HG02678 (cell line): ENCODE data around the gene TM7SF2.

Experiments
- ATAC-seq: cut with Tn5 transposase; IDR thresholded peaks from one replicate; pipeline ENCODE4 v1.9.1; 2021; ENCODE audit warnings: mild to moderate bottlenecking, moderate library complexity; ENCODE audit not compliant: unreplicated experiment

The TM7SF2 gene

DNA sequence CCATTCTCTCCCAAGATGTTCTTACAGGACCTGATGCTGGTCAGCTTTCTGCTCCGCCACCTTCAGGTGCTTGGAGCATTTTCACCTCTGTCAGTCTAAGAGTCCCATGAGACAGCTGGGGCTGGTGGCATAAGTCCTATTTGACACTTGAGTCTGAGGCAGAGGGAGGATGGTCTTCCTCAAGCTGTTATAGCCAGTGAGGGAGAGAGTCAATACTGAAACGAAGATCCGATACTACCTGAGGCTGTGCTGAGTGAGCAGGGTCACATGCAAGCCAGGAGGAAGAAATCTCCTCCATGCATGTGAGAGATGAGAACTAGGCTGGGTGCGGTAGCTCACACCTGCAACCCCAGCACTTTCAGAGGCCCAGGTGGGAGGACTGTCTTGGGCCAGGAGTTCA is 22.1 kb upstream of the TM7SF2 start:
- no peak for ATAC-seq

DNA sequence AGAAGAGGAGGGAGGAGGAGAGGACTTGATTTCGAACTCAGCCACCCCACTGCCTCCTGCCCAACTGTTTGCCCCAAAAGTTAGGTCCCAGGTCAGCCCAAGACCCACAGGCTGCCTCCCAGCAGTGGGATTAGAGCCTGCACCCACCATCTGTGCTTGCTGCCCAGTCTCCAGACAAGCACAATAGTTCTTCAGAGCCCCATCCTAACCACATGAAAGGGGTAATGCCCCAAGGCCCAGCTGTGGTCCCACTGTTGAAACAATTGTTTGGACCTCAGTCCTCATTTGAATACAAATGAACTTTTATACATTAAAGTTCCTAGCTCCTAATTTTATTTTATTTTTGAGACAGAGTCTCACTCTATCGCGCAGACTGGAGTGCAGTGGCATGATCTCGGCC is 21.0 kb upstream of the TM7SF2 start:
- no peak for ATAC-seq

DNA sequence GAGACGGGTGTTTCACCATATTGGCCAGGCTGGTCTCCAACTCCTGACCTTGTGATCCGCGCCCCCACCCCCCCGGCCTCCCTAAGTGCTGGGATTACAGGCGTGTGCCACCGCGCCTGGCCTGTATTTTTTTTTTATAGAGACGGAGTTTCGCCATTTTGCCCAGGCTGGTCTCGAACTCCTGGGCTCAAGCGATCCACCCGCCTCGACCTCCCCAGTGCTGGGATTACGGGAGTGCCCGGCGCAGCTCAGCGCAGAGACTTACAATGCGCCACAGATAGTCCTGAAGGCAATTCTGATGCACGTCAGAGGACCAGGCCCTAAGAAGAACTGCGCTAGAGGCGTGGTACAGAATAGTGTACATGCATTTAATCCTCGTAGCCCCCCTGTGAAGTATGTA is 16.2 kb upstream of the TM7SF2 start:
- ATAC-seq = no peak

DNA sequence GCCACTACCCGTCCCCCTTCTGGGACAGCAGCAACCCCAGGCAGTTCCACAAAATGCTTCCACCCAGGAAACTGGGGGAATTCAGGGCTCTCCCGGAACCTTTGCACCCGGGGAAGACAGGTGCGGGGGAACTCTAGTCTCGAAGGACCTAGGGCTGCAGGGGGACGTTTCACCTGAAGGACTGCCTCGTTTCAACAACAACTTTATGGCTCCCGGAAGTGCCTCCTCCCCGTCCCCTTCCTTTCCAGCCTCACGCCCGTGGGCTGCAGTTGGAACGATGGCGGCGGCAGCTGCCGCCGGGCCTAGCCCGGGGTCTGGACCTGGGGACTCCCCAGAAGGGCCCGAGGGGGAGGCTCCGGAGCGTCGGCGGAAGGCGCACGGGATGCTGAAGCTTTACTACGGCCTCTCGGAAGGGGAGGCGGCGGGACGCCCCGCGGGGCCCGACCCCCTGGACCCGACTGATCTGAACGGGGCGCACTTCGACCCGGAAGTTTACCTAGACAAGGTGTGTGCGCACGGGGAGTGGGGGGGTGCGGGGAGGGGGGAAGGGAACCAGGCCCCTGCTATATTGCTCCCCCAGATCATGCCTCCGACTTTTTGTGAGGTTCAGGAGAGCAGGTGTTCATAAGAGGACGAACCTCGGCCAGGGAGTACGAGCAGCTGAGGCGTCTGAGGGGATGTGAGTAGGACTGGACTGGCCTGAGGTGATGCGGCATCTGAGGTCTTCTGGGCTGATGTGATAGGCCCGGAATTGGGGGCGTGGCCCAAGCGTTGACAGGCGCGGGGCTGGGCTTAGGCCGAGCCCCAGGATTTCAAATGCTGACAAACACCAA is 15.5 kb upstream of the TM7SF2 start, which contains the start of gene VPS51:
VPS51 (plus strand) TSS at position 241 of the 833 bp plus-strand sequence; CDS start at position 278, 37 bp downstream.
- peak; percentile 74 for ATAC-seq

DNA sequence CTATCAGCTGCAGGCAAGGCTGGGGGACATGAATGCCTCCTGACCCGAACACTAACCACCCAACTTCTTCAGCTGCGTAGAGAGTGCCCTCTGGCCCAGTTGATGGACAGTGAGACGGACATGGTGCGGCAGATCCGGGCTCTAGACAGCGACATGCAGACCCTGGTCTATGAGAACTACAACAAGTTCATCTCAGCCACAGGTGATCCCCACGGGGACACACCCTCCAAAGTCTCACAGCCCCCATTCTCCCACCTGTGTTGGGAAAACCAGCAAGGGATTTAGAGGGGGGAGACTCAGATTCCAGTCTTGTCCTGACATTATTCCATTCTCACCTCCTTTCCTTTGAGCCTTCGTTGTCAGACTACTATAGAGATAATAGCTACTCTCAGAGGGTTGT is 14.7 kb upstream of the TM7SF2 start:
- no peak for ATAC-seq

DNA sequence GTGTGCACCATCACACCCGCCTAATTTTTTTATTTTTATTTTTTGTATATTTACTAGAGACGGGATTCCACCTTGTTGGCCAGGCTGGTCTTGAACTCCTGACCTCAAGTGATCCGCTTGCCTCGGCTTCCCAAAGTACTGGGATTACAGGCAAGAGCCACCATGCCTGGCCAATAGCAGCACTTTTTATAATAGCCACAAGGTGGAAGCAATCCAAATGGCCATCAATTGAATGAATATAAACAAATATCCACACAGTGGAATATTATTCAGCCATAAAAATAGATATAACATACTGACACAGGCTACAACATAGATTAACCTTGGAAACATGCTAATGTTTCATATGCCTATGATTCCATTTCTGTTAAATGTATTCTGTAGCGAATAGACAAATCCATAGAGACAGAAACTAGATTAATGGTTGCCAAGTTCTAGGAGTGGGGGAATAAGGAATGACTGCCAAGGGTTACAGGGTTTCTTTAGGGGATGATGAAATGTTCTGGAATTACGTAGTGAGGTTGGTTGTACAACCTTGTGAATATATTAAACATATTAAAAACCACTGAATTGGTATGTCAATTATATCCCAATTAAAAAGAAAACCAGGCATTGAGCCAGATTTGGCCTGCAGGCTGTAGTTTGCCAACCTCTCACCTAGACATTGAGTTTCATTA is 10.9 kb upstream of the TM7SF2 start:
- no peak for ATAC-seq

DNA sequence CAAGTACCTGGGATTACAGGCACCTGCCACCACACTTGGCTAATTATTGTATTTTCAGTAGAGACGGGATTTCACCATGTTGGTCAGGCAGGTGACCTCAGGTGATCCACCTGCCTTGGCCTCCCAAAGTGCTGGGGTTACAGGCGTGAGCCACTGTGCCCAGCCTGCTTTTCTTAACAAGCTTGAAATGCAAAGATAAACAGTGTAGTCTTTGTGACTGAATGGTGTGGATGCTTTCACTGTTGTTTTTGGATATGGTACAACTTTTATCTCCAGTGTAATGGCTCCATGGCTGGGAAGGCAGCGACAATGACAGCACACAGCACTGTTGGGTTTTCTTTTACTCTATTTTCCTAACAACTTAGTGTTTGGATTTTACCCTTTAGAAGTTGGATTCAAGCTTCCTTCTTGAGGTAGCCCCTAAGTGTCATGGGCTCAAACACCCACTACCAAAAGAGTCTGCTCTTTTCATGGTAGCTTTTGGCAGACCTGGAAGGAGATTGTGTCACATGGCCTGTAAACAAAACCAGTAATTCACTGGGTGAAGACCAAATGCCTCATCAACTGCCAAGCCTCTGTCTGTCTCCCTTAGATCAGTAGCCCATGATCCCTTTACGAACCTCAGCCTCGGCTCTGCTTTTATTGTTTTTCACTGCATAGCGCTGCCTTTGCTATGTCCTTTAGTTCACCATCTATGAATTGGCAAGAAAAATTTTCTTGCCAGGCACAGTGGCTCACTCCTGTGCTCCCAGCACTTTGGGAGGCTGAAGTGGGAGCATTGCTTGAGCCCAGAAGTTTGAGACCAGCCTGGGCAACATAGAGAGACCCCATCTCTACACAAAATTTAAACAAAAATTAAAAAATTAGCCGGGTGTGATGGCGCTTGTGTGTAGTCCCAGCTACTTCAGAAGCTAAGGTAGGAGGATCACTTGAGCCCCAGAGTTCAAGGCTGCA is 9.3 kb upstream of the TM7SF2 start:
- ATAC-seq = no peak

DNA sequence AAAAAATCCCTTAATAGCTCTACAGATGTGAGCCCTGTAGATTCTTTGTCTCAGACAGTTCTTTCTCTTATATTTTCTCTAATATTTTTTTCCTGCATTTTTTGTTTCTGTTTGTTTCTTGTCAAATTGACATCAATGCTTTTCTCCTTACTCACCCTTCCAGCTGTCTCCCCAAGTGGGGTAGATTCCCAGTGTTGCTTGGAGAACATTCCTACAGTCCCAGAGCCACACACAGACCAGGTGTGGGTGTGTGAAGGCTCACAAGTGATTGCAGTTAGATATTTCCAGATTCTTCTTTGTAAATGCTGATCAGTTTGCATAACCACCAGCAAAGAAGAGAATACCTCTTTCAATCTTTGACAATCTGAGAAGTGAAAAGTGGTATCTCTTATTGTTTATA is 8.2 kb upstream of the TM7SF2 start:
- no peak for ATAC-seq

DNA sequence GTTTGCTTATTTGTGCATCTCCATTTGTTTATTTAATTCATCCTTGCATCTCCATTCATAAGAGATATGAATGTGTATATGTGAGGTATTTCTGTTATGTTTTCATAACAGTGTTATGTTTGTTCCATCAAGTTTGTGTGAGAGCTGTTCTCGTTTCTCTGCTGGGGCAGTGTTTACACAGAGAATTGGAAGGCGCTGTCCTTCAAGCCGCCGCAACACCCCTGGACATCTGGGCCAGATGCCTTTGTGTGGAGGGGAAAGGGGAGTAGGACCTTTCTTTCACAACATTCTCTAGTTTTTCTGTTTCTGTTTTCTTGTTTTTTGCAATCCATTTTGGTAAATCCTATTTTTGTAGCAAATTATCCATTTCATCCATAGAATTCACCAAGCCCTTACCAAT is 7.0 kb upstream of the TM7SF2 start:
- no peak for ATAC-seq

DNA sequence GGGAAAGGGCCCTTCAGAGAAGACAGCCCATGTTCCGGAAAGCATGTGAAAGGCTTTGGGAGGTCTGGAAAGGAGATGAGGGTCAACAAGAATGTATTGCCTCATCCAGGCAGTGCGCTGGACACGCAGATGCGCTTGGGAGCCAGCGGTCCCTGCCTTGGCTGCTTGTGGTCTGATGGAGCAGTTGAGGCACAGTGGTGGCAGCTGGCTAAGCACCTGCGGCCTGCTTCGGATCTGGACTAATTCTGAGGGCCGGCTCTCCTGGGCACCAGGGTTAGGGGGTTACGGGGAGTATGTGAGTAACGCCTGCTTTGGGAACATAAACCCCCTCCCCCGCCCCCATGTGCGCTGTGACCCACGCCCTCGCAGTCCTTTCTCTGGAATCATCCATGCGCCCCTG is 4.6 kb upstream of the TM7SF2 start:
- ATAC-seq = no peak

DNA sequence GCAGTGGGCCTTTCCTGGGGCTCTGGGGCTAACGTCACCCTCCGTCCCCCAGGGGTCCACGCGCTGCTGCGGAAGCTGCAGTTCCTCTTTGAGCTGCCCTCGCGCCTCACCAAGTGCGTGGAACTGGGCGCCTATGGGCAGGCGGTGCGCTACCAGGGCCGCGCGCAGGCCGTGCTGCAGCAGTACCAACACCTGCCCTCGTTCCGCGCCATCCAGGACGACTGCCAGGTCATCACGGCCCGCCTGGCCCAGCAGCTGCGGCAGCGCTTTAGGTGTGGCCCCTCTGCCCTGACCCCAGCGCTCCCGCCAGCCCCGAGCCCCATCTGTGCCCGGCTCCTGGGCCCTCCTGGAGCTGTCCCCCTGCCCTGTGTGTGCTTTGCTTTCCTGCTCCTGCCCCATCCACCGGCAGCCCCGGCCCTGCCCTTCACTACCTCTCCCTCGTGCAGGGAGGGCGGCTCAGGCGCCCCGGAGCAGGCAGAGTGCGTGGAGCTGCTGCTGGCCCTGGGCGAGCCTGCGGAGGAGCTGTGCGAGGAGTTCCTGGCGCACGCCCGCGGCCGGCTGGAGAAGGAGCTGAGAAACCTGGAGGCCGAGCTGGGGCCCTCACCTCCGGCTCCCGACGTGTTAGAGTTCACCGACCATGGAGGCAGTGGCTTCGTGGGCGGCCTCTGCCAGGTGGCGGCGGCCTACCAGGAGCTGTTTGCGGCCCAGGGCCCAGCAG is 3.8 kb upstream of the TM7SF2 start:
- ATAC-seq = no peak

DNA sequence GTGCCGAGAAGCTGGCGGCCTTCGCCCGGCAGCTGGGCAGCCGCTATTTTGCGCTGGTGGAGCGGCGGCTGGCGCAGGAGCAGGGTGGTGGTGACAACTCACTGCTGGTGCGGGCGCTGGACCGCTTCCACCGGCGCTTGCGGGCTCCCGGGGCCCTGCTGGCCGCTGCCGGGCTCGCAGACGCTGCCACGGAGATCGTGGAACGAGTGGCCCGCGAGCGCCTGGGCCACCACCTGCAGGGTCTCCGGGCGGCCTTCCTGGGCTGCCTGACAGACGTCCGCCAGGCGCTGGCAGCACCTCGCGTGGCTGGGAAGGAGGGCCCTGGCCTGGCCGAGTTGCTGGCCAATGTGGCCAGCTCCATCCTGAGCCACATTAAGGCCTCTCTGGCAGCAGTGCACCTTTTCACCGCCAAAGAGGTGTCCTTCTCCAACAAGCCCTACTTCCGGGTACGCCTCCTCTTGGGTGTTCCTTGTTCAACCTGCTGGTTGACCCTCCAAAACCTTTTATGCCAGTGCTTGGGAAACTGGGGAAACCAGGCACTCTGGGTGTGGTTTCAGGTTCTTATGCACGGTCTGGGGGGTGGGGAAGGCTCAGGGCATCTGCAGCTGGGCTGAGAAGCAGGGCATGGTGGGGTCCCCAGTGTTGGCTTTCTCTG is 3.1 kb upstream of the TM7SF2 start:
- no peak for ATAC-seq

DNA sequence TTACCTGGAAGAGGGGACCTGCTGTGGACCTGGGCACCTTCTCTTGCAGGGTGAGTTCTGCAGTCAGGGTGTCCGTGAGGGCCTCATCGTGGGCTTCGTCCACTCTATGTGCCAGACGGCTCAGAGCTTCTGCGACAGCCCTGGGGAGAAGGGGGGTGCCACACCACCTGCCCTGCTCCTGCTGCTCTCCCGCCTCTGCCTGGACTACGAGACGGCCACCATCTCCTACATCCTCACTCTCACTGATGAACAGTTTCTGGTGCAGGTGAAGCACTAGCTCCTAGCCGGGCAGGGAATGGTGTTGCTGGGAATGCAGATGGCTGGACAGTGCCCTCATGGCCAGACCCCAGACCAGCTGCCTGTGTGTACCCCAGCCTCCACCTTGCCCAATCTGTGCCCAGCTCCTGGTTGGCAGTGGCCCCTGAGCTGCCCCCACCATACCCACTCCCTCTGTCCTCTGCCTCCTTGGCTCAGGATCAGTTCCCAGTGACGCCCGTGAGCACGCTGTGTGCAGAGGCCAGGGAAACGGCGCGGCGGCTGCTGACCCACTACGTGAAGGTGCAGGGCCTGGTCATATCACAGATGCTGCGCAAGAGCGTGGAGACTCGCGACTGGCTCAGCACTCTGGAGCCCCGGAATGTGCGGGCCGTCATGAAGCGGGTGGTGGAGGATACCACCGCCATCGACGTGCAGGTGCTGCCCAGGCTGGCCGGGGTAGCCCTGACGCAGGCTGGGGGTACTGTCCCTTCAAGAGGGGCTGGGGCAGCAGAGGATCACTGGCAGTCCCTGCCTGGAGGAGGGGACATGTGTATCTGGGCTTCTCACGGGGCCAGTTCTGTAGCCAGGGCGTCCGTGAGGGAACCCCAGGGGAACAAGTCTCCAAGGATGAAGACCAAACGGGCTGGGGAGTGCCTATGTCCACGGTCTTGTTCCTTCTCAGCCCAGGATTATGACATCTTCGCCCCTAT is 2.2 kb upstream of the TM7SF2 start:
- no peak for ATAC-seq

DNA sequence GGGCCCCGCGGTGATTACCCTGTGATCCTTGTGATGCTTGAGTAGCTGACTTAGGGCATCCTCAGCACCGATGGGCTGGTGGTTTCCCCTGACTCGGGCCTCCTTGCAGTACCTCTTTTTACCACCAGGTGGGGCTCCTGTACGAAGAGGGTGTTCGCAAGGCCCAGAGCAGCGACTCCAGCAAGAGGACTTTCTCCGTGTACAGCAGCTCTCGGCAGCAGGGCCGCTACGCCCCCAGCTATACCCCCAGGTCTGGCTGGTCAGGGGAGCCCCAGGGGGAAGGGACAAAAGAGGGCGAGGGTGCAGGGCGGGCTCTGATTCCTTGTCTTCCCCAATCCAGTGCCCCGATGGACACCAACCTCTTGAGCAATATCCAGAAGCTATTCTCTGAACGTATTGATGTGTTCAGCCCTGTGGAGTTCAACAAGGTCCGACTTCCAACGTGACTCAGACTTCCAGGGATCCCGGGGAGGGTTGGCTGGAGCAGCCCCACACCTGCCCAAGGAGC is 1.3 kb upstream of the TM7SF2 start:
- ATAC-seq = no peak

DNA sequence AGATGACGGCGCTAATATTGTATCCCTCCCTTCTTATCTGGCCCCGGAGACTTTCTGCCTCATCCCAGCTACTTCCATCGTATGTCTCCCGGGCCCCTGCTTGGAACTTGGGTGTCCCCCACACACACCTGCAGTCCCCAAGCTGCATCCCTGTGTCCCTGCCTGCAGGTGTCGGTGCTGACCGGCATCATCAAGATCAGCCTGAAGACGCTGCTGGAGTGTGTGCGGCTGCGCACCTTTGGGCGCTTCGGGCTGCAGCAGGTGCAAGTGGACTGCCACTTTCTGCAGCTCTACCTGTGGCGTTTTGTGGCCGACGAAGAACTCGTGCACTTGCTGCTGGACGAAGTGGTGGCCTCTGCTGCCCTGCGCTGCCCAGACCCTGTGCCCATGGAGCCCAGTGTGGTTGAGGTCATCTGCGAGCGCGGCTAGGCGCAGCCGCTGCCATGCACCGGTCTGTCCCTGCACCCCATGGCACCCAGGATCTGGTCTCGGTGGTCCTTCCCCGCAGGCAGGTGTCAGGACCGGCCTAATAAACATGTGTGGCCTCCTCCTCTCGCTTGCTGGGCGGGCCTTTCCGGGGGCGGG is 421 bp upstream of the TM7SF2 start:
- ATAC-seq = no peak

DNA sequence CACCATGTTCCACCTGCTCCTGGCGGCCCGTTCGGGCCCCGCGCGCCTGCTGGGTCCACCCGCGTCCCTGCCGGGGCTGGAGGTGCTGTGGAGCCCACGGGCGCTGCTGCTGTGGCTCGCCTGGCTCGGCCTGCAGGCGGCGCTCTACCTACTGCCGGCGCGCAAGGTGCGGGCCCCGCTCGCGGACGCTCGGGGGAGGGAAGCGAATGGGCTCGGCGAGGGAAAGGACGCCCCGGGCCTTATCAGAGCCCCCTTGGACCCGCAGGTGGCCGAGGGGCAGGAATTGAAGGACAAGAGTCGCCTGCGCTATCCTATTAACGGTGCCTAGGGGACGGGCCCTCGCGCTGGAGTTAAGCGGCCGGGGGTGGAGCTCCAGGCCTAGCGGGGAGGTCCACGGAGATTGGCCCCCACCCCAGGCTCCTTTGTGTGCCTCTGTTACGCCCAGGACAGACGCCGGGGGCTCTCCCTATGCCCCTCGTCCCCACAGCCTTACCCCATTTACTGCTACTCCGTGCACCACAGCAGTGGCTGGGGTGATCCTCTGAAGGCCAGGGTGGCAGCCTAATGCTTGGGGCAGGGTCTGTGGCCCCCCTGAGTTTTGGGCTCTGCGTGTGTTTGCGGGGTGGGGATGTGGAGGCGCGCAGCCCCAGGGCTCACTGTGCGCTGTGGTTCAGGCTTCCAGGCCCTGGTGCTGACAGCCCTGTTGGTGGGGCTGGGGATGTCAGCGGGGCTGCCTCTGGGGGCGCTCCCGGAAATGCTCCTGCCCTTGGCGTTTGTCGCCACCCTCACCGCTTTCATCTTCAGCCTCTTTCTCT is 1.1 kb downstream of the TM7SF2 start:
- no peak for ATAC-seq

DNA sequence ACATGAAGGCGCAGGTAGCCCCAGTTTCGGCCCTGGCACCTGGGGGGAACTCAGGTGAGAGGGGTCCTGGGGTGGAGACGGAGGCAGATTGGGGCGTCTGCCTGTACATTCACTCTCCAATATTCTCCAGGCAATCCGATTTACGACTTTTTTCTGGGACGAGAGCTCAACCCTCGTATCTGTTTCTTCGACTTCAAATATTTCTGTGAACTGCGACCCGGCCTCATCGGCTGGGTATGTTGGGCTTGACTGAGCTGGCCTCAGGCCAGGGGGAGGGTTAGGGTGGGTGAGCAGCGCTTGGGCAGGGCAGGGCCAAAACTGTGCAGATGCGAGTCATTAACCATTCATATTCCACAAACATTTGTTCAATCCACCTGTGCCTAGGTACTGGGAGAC is 1.7 kb downstream of the TM7SF2 start:
- ATAC-seq = no peak

DNA sequence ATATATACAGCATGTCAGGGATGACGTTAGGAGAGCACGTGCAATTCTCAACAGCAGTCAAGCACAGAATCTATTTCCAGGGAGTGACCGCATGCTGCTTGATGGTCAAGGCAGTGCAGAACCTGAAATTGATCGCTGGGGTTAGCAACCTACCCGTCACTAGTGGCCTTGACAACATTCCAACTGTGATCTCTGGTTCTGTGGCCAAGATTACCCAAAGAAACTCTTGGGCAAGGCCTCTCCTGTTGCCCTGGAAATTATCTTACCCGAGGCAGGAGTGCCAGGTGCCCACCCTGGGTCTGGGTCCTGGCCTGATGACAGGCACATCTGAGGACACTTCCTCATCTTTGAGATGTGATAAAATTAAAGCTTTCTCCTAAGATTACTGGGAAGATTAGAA is 2.2 kb downstream of the TM7SF2 start:
- no peak for ATAC-seq
